B cell (primary cell): ENCODE data around the gene LIPI. TPM values are rescaled to one million over a fixed set of nuclear protein-coding genes. Genes with fewer than 3 reads are reported as not detected.
"Not testable (repeated sequence)": the region's sequence is repeated elsewhere in the genome, so short reads cannot be mapped to it uniquely, and the experiment has no call there.

Experiments
- ATAC-seq: fragments of 200-7000 bp; cut with Tn5 transposase; one replicate; pipeline ENCODE4 v1.10.0; 2021; ENCODE audit warnings: low read depth, mild to moderate bottlenecking, moderate number of reproducible peaks, moderate library complexity
- CTCF ChIA-PET: fragments of 350-600 bp; sonication (Branson Sonifier 250); formaldehyde crosslinking; loops from one replicate; lab custom pipeline; 2021; ENCODE audit warnings: antibody characterized with exemption, inconsistent platforms; lab: Charles Lee
- POLR2A ChIA-PET: fragments of 350-600 bp; sonication (Branson Sonifier 250); formaldehyde crosslinking; loops from one replicate; lab custom pipeline; 2021; ENCODE audit warnings: antibody characterized with exemption; lab: Charles Lee
- DNase-seq: peaks from one replicate; pipeline ENCODE4 v3.0.0; 2013
- H2AFZ ChIP-seq: 2 replicates; pipeline ENCODE4 v1.6.1; 2012; ENCODE audit warnings: mild to moderate bottlenecking, low read depth, low read length; ENCODE audit not compliant: insufficient read depth, poor library complexity, severe bottlenecking
- H3K27ac ChIP-seq, 2 donors: 1 replicate in 1 of 2; 2 replicates in 1 of 2; pipeline ENCODE4 v1.5.1; 2012 to 2013; ENCODE audit warnings: low read length in 2 of 2, mild to moderate bottlenecking in 2 of 2, moderate library complexity in 1 of 2
- H3K27me3 ChIP-seq, 4 experiments: fragments of 200-600 bp in 1 of 4; sonication (generic) in 1 of 4; replicated peaks in 1 of 4; 1 replicate in 2 of 4; 2 replicates in 2 of 4; pipeline versions ENCODE4 v1.6.1 to v1.7.0; 2013 to 2016; ENCODE audit warnings: low read length in 3 of 4, mild to moderate bottlenecking in 2 of 4, mixed read lengths in 1 of 4, moderate library complexity in 1 of 4; ENCODE audit not compliant: insufficient read depth in 4 of 4, control insufficient read depth in 3 of 4; ENCODE audit errors: control extremely low read depth in 1 of 4
- H3K36me3 ChIP-seq, 2 experiments: replicated peaks in 1 of 2; 1 replicate in 1 of 2; 2 replicates in 1 of 2; pipeline versions ENCODE4 v1.6.1 to v1.7.1; 2013; ENCODE audit warnings: low read length in 1 of 2; ENCODE audit not compliant: insufficient read depth in 2 of 2, control insufficient read depth in 1 of 2; ENCODE audit errors: control extremely low read depth in 1 of 2, extremely low read depth in 1 of 2
- H3K4me1 ChIP-seq, 2 donors: fragments of 200-600 bp in 1 of 2; sonication (generic) in 1 of 2; 1 replicate in 1 of 2; 2 replicates in 1 of 2; pipeline versions ENCODE4 v1.5.1 to v1.6.1; 2013 to 2017; ENCODE audit warnings: low read length in 2 of 2; ENCODE audit not compliant: control insufficient read depth in 2 of 2, insufficient read depth in 2 of 2
- H3K4me2 ChIP-seq: replicated peaks from 2 replicates; pipeline ENCODE3; 2012; ENCODE audit warnings: mild to moderate bottlenecking, low read depth, low read length; ENCODE audit not compliant: poor library complexity, severe bottlenecking
- H3K4me3 ChIP-seq, 5 experiments: fragments of 200-600 bp in 1 of 5; sonication (generic) in 1 of 5; 1 replicate in 3 of 5; 2 replicates in 2 of 5; pipeline versions ENCODE4 v1.5.1 to v1.7.0; 2011 to 2016; ENCODE audit warnings: low read length in 4 of 5, mild to moderate bottlenecking in 4 of 5, low read depth in 2 of 5, control low read depth in 1 of 5, moderate library complexity in 1 of 5; ENCODE audit not compliant: insufficient read depth in 1 of 5; ENCODE audit errors: control extremely low read depth in 1 of 5, extremely low read depth in 1 of 5
- H3K79me2 ChIP-seq: fragments of 200-600 bp; sonication (generic); one replicate; pipeline ENCODE4 v1.6.0; 2016; ENCODE audit warnings: low read length; ENCODE audit not compliant: control insufficient read depth, insufficient read depth
- H3K9ac ChIP-seq: fragments of 200-600 bp; sonication (generic); 2 replicates; pipeline ENCODE4 v1.6.1; 2017; ENCODE audit warnings: mild to moderate bottlenecking, low read length, moderate library complexity
- H3K9me3 ChIP-seq, 3 donors: one replicate each; pipeline versions ENCODE4 v1.6.1 to v1.7.1; 2013; ENCODE audit warnings: low read length in 2 of 3; ENCODE audit not compliant: control insufficient read depth in 2 of 3, insufficient read depth in 1 of 3; ENCODE audit errors: control extremely low read depth in 1 of 3
- H4K20me1 ChIP-seq: 2 replicates; pipeline ENCODE4 v1.6.0; 2012; ENCODE audit warnings: mild to moderate bottlenecking, low read length; ENCODE audit not compliant: insufficient read depth, control insufficient read depth, poor library complexity, severe bottlenecking
- H3K27ac Mint-ChIP-seq: one replicate; pipeline ENCODE4 v1.8.0; 2021; ENCODE audit warnings: mixed read lengths
- H3K27me3 Mint-ChIP-seq: one replicate; pipeline ENCODE4 v1.8.0; 2021; ENCODE audit warnings: mixed read lengths
- H3K4me1 Mint-ChIP-seq: one replicate; pipeline ENCODE4 v1.8.0; 2021; ENCODE audit warnings: mixed read lengths
- H3K4me3 Mint-ChIP-seq: one replicate; pipeline ENCODE4 v1.8.0; 2021; ENCODE audit warnings: mixed read lengths
- H3K9me3 Mint-ChIP-seq: one replicate; pipeline ENCODE4 v1.8.0; 2022; ENCODE audit warnings: mixed read lengths; ENCODE audit not compliant: insufficient read depth
- WGBS: methylation state at CpG from one replicate; pipeline ENCODE4 v1.1.5; 2013; ENCODE audit warnings: missing lambda C conversion rate; ENCODE audit not compliant: insufficient coverage; 5-methylcytosine and 5-hydroxymethylcytosine counted together
- intact Hi-C: fragments of 100-400 bp; cut with micrococcal nuclease; formaldehyde crosslinking; loops from one replicate; pipeline ENCODE4 v1.10.0; 2022
- polyA plus RNA-seq: library from polyadenylated mRNA; depleted of rRNA; stranded (reverse); fragments of >200 nt; gene quantifications from 2 replicates; pipeline ENCODE4 v1.2.3, GENCODE V29; 2012
- small RNA-seq: library from RNA; depleted of rRNA; stranded (forward); fragments of <200 nt; gene quantifications from one replicate; pipeline ENCODE3, GENCODE V24; 2012; ENCODE audit warnings: low replicate concordance, low read depth; ENCODE audit not compliant: insufficient read length
- total RNA-seq, 2 donors: library from RNA; stranded (reverse); fragments of 120-200 nt in 1 of 2; gene quantifications; 1 replicate in 1 of 2; 2 replicates in 1 of 2; pipeline versions ENCODE4 v1.2.3 to v1.2.4, GENCODE V29; 2013 to 2022

Gene LIPI
- total and polyA plus RNA-seq, 2 donors (not counting 1 experiment from before 2014, with no cell fraction given) = not detected

DNA sequence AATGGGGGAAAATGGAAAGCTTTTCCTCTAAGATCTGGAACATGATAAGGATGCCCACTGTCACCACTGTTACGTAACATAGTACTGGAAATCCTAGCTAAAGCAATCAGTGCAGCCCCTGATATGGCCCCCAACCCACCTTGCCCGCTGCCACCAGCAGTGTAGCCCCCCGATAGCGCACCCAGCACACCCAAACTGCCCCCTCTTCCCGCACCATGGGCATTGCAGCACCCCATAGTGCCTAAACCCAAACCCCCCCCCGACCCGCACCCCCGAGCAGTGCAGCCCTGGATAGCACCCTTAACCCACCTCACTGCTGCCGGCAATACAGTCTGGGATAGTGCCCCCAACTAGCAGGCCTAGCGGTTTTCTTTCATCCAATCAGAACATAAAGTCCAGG lies 148.9 kb downstream of the LIPI start:
- H2AFZ ChIP-seq, H3K4me1 Mint-ChIP-seq, CTCF ChIA-PET, H3K4me1 ChIP-seq, H3K27ac Mint-ChIP-seq, H3K9me3 Mint-ChIP-seq, H3K9ac ChIP-seq, H3K4me3 Mint-ChIP-seq, H3K4me3 ChIP-seq, intact Hi-C loops, H3K79me2 ChIP-seq, POLR2A ChIA-PET, DNase-seq, H3K4me2 ChIP-seq, H3K27ac ChIP-seq, H3K27me3 Mint-ChIP-seq, H3K36me3 ChIP-seq, ATAC-seq, H4K20me1 ChIP-seq, H3K27me3 ChIP-seq: not testable (repeated sequence)
- 100% methylated on average over 5 of the region's 10 CpGs for WGBS
- H3K9me3 ChIP-seq = peaks cover 0 to 21% (median 0%) of the 10 kb centered on the region in 3 donors

DNA sequence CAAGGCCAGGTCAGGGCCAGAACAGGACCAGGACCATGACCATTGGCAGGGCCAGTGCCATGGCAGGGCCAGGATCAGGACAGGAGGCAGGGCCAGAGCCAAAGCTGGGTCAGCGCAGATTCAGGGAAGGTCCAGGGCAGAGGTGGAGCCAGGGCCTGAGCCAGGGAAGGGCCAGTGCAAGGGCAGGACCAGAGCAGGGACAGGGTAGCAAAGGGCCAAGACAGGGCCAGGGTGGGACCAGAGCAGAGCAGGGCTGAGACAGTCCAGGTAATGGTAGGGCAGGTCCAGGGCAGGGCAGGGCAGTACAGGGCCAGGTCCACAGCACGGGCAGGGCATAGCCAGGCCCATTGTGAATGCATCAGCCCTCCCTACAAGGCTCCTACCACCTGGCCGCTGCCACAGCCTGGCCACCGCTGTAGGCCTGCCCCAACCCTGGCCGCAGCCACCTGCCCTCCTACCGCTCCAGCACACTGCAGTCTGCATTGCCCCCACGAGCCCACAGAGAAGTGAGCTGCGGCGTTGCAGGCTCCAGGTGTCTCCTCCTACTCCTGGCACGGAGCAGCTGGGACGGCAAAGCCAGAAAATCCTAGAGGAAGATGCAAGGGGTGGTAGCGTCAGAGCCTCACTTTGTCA lies 151.6 kb downstream of the LIPI start:
- ATAC-seq, H3K9ac ChIP-seq, H3K4me2 ChIP-seq, H3K27me3 ChIP-seq, H3K27ac Mint-ChIP-seq, H3K27ac ChIP-seq, H4K20me1 ChIP-seq, intact Hi-C loops, POLR2A ChIA-PET, H3K4me1 Mint-ChIP-seq, DNase-seq, H3K9me3 Mint-ChIP-seq, H3K4me1 ChIP-seq, H3K27me3 Mint-ChIP-seq, H3K36me3 ChIP-seq, H2AFZ ChIP-seq, CTCF ChIA-PET, H3K79me2 ChIP-seq, H3K4me3 ChIP-seq, H3K4me3 Mint-ChIP-seq: not testable (repeated sequence)
- H3K9me3 ChIP-seq = peaks cover 0 to 20% (median 0%) of the 10 kb centered on the region in 3 donors
- WGBS = 99% methylated on average over 6 of the region's 12 CpGs

Small RNAs within 50 kb of the gene (small RNA-seq; reads per million reads assigned to genes)
- gene RF01518 = not detected
- gene RNA5SP488 = not detected

Other genes starting within 250 kb of the LIPI start
- 3.0 and 3.4 TPM in 2 replicates for gene RBM11, start 5.2 kb upstream of the LIPI start, total RNA-seq
- 2.5 and 3.8 TPM in 2 replicates for gene RBM11, start 5.2 kb upstream of the LIPI start, polyA plus RNA-seq
- 19.1 and 19.3 TPM in 2 replicates for gene HSPA13, start 172.2 kb upstream of the LIPI start, total RNA-seq
- 7.6 and 22.4 TPM in 2 replicates for gene HSPA13, start 172.2 kb upstream of the LIPI start, polyA plus RNA-seq